B cell (primary cell): ENCODE results near the gene SRGAP1. TPM values are rescaled to one million over a fixed set of nuclear protein-coding genes. Genes with fewer than 3 reads are reported as not detected.

Source experiments
- ATAC-seq: fragments of 200-7000 bp; cut with Tn5 transposase; one replicate; pipeline ENCODE4 v1.10.0; 2021; ENCODE audit warnings: low read depth, mild to moderate bottlenecking, moderate number of reproducible peaks, moderate library complexity
- CTCF ChIA-PET: fragments of 350-600 bp; sonication (Branson Sonifier 250); formaldehyde crosslinking; loops from one replicate; lab custom pipeline; 2021; ENCODE audit warnings: antibody characterized with exemption, inconsistent platforms; lab: Charles Lee
- POLR2A ChIA-PET: fragments of 350-600 bp; sonication (Branson Sonifier 250); formaldehyde crosslinking; loops from one replicate; lab custom pipeline; 2021; ENCODE audit warnings: antibody characterized with exemption; lab: Charles Lee
- DNase-seq: peaks from one replicate; pipeline ENCODE4 v3.0.0; 2013
- H2AFZ ChIP-seq: 2 replicates; pipeline ENCODE4 v1.6.1; 2012; ENCODE audit warnings: mild to moderate bottlenecking, low read depth, low read length; ENCODE audit not compliant: insufficient read depth, poor library complexity, severe bottlenecking
- H3K27ac ChIP-seq, 2 donors: 1 replicate in 1 of 2; 2 replicates in 1 of 2; pipeline ENCODE4 v1.5.1; 2012 to 2013; ENCODE audit warnings: low read length in 2 of 2, mild to moderate bottlenecking in 2 of 2, moderate library complexity in 1 of 2
- H3K27me3 ChIP-seq, 4 experiments: fragments of 200-600 bp in 1 of 4; sonication (generic) in 1 of 4; replicated peaks in 1 of 4; 1 replicate in 2 of 4; 2 replicates in 2 of 4; pipeline versions ENCODE4 v1.6.1 to v1.7.0; 2013 to 2016; ENCODE audit warnings: low read length in 3 of 4, mild to moderate bottlenecking in 2 of 4, mixed read lengths in 1 of 4, moderate library complexity in 1 of 4; ENCODE audit not compliant: insufficient read depth in 4 of 4, control insufficient read depth in 3 of 4; ENCODE audit errors: control extremely low read depth in 1 of 4
- H3K36me3 ChIP-seq, 2 experiments: replicated peaks in 1 of 2; 1 replicate in 1 of 2; 2 replicates in 1 of 2; pipeline versions ENCODE4 v1.6.1 to v1.7.1; 2013; ENCODE audit warnings: low read length in 1 of 2; ENCODE audit not compliant: insufficient read depth in 2 of 2, control insufficient read depth in 1 of 2; ENCODE audit errors: control extremely low read depth in 1 of 2, extremely low read depth in 1 of 2
- H3K4me1 ChIP-seq, 2 donors: fragments of 200-600 bp in 1 of 2; sonication (generic) in 1 of 2; 1 replicate in 1 of 2; 2 replicates in 1 of 2; pipeline versions ENCODE4 v1.5.1 to v1.6.1; 2013 to 2017; ENCODE audit warnings: low read length in 2 of 2; ENCODE audit not compliant: control insufficient read depth in 2 of 2, insufficient read depth in 2 of 2
- H3K4me2 ChIP-seq: replicated peaks from 2 replicates; pipeline ENCODE3; 2012; ENCODE audit warnings: mild to moderate bottlenecking, low read depth, low read length; ENCODE audit not compliant: poor library complexity, severe bottlenecking
- H3K4me3 ChIP-seq, 5 experiments: fragments of 200-600 bp in 1 of 5; sonication (generic) in 1 of 5; 1 replicate in 3 of 5; 2 replicates in 2 of 5; pipeline versions ENCODE4 v1.5.1 to v1.7.0; 2011 to 2016; ENCODE audit warnings: low read length in 4 of 5, mild to moderate bottlenecking in 4 of 5, low read depth in 2 of 5, control low read depth in 1 of 5, moderate library complexity in 1 of 5; ENCODE audit not compliant: insufficient read depth in 1 of 5; ENCODE audit errors: control extremely low read depth in 1 of 5, extremely low read depth in 1 of 5
- H3K79me2 ChIP-seq: fragments of 200-600 bp; sonication (generic); one replicate; pipeline ENCODE4 v1.6.0; 2016; ENCODE audit warnings: low read length; ENCODE audit not compliant: control insufficient read depth, insufficient read depth
- H3K9ac ChIP-seq: fragments of 200-600 bp; sonication (generic); 2 replicates; pipeline ENCODE4 v1.6.1; 2017; ENCODE audit warnings: mild to moderate bottlenecking, low read length, moderate library complexity
- H3K9me3 ChIP-seq, 3 donors: one replicate each; pipeline versions ENCODE4 v1.6.1 to v1.7.1; 2013; ENCODE audit warnings: low read length in 2 of 3; ENCODE audit not compliant: control insufficient read depth in 2 of 3, insufficient read depth in 1 of 3; ENCODE audit errors: control extremely low read depth in 1 of 3
- H4K20me1 ChIP-seq: 2 replicates; pipeline ENCODE4 v1.6.0; 2012; ENCODE audit warnings: mild to moderate bottlenecking, low read length; ENCODE audit not compliant: insufficient read depth, control insufficient read depth, poor library complexity, severe bottlenecking
- H3K27ac Mint-ChIP-seq: one replicate; pipeline ENCODE4 v1.8.0; 2021; ENCODE audit warnings: mixed read lengths
- H3K27me3 Mint-ChIP-seq: one replicate; pipeline ENCODE4 v1.8.0; 2021; ENCODE audit warnings: mixed read lengths
- H3K4me1 Mint-ChIP-seq: one replicate; pipeline ENCODE4 v1.8.0; 2021; ENCODE audit warnings: mixed read lengths
- H3K4me3 Mint-ChIP-seq: one replicate; pipeline ENCODE4 v1.8.0; 2021; ENCODE audit warnings: mixed read lengths
- H3K9me3 Mint-ChIP-seq: one replicate; pipeline ENCODE4 v1.8.0; 2022; ENCODE audit warnings: mixed read lengths; ENCODE audit not compliant: insufficient read depth
- EZH2 ChIP-seq: IDR thresholded peaks from 2 replicates; pipeline ENCODE4 v1.6.1; 2012; ENCODE audit warnings: borderline replicate concordance, low read depth, mild to moderate bottlenecking, moderate library complexity, low read length; ENCODE audit not compliant: insufficient read depth, poor library complexity, severe bottlenecking
- WGBS: methylation state at CpG from one replicate; pipeline ENCODE4 v1.1.5; 2013; ENCODE audit warnings: missing lambda C conversion rate; ENCODE audit not compliant: insufficient coverage; 5-methylcytosine and 5-hydroxymethylcytosine counted together
- intact Hi-C: fragments of 100-400 bp; cut with micrococcal nuclease; formaldehyde crosslinking; loops from one replicate; pipeline ENCODE4 v1.10.0; 2022
- polyA plus RNA-seq: library from polyadenylated mRNA; depleted of rRNA; stranded (reverse); fragments of >200 nt; gene quantifications from 2 replicates; pipeline ENCODE4 v1.2.3, GENCODE V29; 2012
- total RNA-seq, 2 donors: library from RNA; stranded (reverse); fragments of 120-200 nt in 1 of 2; gene quantifications; 1 replicate in 1 of 2; 2 replicates in 1 of 2; pipeline versions ENCODE4 v1.2.3 to v1.2.4, GENCODE V29; 2013 to 2022
- TF ChIP-seq, protein P1 (sequence below): fragments of 200-600 bp; IDR thresholded peaks from one replicate; pipeline ENCODE4 v1.8.0; 2022; ENCODE audit warnings: antibody characterized with exemption, mild to moderate bottlenecking

SRGAP1 gene
- total and polyA plus RNA-seq, 2 donors (not counting 1 experiment from before 2014, with no cell fraction given), result under 0.01 to 0.22 TPM

DNA sequence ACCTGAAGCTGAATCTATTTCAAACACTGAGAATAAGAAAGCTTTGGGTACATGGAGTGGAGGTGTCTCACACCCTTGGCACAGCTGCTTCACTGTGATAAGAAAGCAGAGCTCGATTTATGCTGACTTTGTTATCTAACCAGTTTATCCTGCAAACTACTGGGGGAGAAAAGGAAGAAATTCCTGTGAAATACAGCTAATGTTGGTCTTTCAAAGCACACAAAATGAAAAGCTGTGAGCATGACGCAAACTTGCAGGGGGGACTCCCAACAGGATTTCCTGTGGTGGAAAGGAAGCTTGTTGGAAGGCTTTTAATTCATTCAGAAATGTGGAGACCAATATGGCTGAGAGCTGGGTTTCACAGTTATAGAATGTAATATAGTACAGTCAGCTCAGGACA is 53.4 kb downstream of the SRGAP1 start:
- TF ChIP-seq, protein P1, sequence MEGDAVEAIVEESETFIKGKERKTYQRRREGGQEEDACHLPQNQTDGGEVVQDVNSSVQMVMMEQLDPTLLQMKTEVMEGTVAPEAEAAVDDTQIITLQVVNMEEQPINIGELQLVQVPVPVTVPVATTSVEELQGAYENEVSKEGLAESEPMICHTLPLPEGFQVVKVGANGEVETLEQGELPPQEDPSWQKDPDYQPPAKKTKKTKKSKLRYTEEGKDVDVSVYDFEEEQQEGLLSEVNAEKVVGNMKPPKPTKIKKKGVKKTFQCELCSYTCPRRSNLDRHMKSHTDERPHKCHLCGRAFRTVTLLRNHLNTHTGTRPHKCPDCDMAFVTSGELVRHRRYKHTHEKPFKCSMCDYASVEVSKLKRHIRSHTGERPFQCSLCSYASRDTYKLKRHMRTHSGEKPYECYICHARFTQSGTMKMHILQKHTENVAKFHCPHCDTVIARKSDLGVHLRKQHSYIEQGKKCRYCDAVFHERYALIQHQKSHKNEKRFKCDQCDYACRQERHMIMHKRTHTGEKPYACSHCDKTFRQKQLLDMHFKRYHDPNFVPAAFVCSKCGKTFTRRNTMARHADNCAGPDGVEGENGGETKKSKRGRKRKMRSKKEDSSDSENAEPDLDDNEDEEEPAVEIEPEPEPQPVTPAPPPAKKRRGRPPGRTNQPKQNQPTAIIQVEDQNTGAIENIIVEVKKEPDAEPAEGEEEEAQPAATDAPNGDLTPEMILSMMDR, result no peak
- TF ChIP-seq EZH2, result no peak
- Histone ChIP-seq H3K27me3 (no peaks in the 10 kb centered on the region), H3K4me3 (no peak overlapping the region), H4K20me1 (no peaks in the 10 kb centered on the region), H3K36me3 (no peaks in the 10 kb centered on the region), H3K27ac (no peak overlapping the region), H3K9me3 (no peaks in the 10 kb centered on the region), H3K4me2 (no peak overlapping the region), H3K9ac (no peak overlapping the region), H3K4me1 (no peaks in the 10 kb centered on the region), H3K79me2 (no peaks in the 10 kb centered on the region), H2AFZ (no peak overlapping the region)
- peaks cover 3% of the 10 kb centered on the region for H3K27me3 Mint-ChIP-seq
- intact Hi-C loops, result no loop called here
- H3K27ac Mint-ChIP-seq, result no peak overlapping the region
- no peaks in the 10 kb centered on the region for H3K9me3 Mint-ChIP-seq
- ATAC-seq (no peak), DNase-seq (no peak)
- ChIA-PET POLR2A (no interaction called here), CTCF (no interaction called here)
- no peaks in the 10 kb centered on the region for H3K4me1 Mint-ChIP-seq
- 17% methylated on average over 1 of the region's 2 CpGs for WGBS
- H3K4me3 Mint-ChIP-seq, result no peak overlapping the region

DNA sequence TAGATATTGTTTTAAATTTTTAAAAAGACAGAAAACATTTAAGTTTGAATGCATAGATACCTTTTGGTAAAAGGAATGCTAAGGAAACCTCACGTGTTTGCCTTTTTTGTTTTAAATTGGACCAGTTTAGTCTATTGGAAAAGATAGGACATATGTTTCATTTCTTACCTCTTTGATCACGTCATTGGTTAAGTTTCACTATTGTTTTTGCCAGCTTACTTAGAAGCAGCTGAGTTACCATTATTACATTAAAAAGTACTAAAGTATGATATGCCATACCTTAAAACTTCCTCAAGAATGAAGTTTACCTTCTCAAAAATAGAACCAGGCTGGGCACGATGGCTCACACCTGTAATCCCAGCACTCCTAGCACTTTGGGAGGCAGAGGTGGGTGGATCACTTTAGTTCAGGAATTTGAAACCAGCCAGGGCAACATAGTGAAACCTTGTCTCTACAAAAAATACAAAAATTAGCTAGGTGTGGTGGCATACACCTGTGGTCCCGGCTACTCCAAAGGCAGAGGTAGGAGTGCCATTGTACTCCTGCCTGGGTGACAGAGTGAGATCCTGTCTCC is 54.4 kb downstream of the SRGAP1 start:
- Mint-ChIP-seq H3K27ac (no peak overlapping the region), H3K9me3 (no peaks in the 10 kb centered on the region), H3K4me1 (no peaks in the 10 kb centered on the region), H3K4me3 (no peak overlapping the region), H3K27me3 (peaks cover 3% of the 10 kb centered on the region)
- no peak for TF ChIP-seq EZH2
- TF ChIP-seq, protein P1, result no peak
- no peak overlapping the region for H3K4me2 ChIP-seq
- no peaks in the 10 kb centered on the region for H4K20me1 ChIP-seq
- H3K27me3 ChIP-seq, result no peaks in the 10 kb centered on the region
- no peak overlapping the region for H3K9ac ChIP-seq
- CTCF ChIA-PET, result no interaction called here
- no peak overlapping the region for H3K4me3 ChIP-seq
- no peaks in the 10 kb centered on the region for H3K79me2 ChIP-seq
- no peaks in the 10 kb centered on the region for H3K4me1 ChIP-seq
- intact Hi-C loops, result no loop called here
- DNase-seq, result no peak
- no CpG with 5 or more reads among the region's 4 CpGs for WGBS
- H3K9me3 ChIP-seq, result no peaks in the 10 kb centered on the region
- no peak overlapping the region for H2AFZ ChIP-seq
- no peak for ATAC-seq
- no peaks in the 10 kb centered on the region for H3K36me3 ChIP-seq
- POLR2A ChIA-PET, result no interaction called here
- H3K27ac ChIP-seq, result no peak overlapping the region
